GM18868 (cell line): Measurements from ENCODE around the gene DHX34.

Experiments used
- ATAC-seq: cut with Tn5 transposase; IDR thresholded peaks from one replicate; pipeline ENCODE4 v1.9.1; 2021; ENCODE audit warnings: mild to moderate bottlenecking, moderate library complexity; ENCODE audit not compliant: unreplicated experiment

The DHX34 gene

GRCh38 chr19:47415953-47416642 lies 67.0 kb downstream of the DHX34 start:
- ATAC-seq: no peak

- ATAC-seq: no peak
Observed at GRCh38 chr19:47416643-47416985, 67.5 kb downstream of the DHX34 start.

- no peak for ATAC-seq
Observed at GRCh38 chr19:47417107-47417745, 68.1 kb downstream of the DHX34 start.

- ATAC-seq: no peak
Observed at GRCh38 chr19:47417746-47418691, 68.9 kb downstream of the DHX34 start.

- no peak for ATAC-seq
Observed at GRCh38 chr19:47418692-47419029, 69.5 kb downstream of the DHX34 start.

DNA sequence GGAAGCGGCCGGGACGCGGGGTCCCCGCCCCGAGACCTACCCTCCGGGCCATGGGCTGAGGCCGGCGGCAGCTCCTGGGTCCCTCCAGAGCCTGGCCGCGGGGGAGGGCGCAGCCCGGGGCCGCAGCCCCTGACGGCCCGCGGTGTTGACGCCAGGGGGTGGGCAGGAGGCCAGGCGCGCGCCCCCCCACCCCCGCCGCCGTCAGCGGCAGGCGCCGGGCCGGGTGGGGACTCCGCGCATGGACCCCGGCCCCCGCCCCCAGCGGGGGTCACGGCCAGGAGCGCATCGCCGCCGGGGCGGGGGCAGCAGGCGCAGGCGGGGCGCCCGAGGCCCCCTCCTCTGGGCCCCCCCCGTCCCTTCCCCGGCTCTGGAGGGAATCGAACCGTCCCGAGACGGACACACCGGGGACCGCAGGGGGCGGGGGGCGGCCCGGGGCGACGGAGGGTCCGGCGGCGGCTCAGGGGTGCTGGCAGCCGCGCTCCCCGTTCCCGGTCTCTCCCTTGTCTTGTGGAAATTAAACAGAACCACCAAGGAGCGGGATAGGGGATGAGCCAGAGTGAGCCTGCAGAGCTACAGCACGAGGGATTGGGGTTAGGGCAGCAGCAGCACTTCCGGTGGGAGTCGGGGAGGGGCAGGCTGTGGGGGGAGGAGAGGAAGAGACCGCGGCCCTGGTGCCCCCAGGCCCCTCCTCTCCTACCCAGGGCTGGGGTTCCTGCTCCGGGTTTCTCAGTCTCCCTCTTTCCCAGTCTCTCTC lies 70.1 kb downstream of the DHX34 start, which contains the start of gene MEIS3:
MEIS3 (minus strand) TSS at position 498 of the 754 bp plus-strand sequence; CDS start at position 52, 446 bp downstream.
- no peak for ATAC-seq

DNA sequence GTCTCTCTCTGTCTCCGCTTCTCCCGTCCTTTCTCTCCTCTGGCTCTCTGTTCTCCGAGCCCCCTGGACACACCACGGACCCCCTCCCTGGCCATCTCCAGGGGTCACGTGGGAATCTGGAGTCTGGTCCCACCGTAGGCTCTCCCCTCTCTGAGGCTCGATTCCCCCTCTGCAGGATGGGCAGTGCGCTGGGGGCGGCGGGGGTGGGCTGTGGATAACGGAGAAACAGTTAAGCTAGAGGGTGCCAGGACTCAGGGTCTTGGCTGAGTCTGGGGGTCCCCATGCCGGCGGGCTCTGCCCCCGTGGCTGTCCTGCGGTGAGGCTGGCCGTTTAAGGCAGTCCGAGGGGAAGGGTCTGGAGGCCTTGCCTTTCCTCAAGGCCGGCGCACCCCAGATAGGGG lies 70.7 kb downstream of the DHX34 start:
- no peak for ATAC-seq

- no peak for ATAC-seq
Observed at GRCh38 chr19:47421244-47421786, 72.2 kb downstream of the DHX34 start.

- no peak for ATAC-seq
Observed at GRCh38 chr19:47421844-47422395, 72.8 kb downstream of the DHX34 start.

GRCh38 chr19:47422417-47423163 lies 73.5 kb downstream of the DHX34 start:
- no peak for ATAC-seq

DNA sequence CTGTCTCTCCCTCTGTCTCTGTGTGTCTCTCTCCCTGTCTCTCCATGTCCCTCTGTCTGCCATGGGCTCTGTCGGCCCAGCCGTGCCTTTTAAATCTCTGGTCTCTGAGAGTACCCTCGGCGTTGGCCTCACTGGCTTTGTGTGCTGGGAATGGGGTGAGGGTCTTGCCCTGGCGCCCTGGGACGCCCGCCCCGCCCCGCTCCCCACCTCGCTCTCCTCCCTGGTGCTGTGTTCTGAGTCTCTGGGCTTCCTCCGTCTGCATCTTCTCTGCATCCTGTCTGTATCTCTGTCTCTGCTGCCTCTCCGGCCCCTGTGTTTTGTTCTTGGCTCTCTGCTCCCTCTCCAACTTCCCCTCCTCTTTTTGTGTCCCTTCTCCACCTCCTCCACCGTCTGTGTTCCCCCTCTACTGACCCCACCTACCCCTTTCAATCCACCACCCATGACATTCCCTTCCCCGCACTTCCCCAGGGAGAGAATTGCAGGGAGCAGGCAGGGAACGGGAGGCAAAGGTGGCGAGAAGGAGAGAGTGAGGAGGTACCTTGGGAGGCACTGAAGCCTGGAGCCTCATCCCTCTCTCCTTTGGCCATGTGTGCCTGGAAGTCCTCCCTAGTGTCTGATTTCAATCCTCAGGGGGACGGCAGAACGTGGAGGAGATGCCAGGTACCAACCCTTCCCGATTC lies 74.2 kb downstream of the DHX34 start:
- no peak for ATAC-seq

DNA sequence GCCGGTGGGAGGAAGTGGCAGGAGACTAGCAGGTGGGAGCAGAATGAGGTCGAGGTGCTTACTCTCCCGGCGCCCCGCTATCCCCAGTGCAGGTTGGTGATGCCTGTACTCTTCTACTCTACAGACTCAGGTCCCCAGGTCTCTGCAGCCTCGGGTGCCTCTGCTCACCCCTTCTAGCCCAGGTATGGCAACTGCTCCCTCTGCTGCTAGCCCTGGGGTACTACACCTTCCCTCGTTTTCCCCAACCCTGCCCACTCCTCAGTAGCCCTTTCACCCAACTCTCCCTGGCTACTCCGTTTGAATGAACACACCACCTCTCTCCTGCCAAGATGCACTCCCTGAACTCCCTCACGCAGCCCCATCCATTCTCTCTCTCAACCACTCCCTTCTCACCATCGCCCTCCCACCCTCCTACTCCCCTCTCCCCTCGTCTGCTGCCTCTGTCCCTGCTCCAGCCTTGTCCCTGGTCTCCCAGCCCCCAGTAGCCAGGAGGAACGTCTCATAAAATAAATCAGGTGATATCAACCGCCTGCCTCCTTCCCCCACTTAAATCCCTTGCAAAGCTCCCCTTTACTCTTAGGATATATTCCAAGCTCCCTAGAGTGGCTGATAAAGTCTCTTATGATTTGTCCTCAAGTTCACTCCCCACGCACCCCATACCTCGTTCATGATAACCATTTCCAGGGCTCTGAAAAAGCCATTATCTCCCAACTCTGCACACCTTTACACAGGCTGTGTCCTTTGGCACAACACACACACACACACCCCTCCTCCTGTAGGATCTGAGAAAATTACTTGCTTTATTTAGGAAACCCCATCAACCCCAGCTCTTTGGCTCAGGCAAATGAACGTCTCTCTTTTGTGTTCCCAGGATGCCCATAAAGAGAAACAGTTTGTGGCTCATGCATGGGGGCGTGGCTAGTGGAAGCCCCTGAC lies 78.4 kb downstream of the DHX34 start:
- ATAC-seq: no peak

- ATAC-seq: no peak
Observed at GRCh38 chr19:47428177-47428894, 79.2 kb downstream of the DHX34 start.

- ATAC-seq: no peak
Observed at GRCh38 chr19:47429140-47429793, 80.2 kb downstream of the DHX34 start.

GRCh38 chr19:47430041-47430802 lies 81.1 kb downstream of the DHX34 start:
- no peak for ATAC-seq

DNA sequence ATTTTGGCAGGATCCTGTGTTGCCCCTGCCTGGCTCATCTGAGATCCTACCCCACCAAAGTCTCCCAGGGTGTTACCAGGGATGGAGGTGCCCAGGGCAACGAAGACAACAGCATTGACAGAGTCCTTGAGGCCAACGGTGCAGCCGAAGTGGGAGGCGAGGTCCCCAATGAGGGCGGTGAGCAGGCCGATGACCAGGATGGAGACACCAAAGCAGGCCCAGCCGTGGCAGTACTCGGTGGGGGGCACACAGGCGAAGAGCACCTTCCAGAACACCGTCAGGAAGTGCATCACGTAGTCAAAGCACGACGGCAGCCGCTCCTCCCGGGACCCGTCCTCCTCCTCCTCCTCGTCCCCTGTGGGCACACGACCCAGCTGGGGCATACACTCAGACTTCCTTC lies 83.0 kb downstream of the DHX34 start:
- no peak for ATAC-seq
